Endometrial microvascular endothelial cells (primary cell): ENCODE measurements around the gene SMPD2. TPM values are rescaled to one million over a fixed set of nuclear protein-coding genes. Genes with fewer than 3 reads are reported as not detected.

Experiments used
- in situ Hi-C: cut with HindIII; loops from 2 replicates; pipeline ENCODE4 v1.10.0; 2017; ENCODE audit warnings: low sequenced_read_pairs, low pct_unique_long_range_greater_than_20kb; ENCODE audit errors: inconsistent ontology term
- total RNA-seq: library from RNA; depleted of rRNA; stranded (reverse); fragments of >200 nt; gene quantifications from one replicate; pipeline ENCODE4 v1.2.3, GENCODE V29; 2015; ENCODE audit errors: inconsistent ontology term

The SMPD2 gene
- total RNA-seq, 1 donor from 2014 or later, result 11.8 TPM

GRCh38 chr6:109445382-109445781 lies 4.9 kb downstream of the SMPD2 start:
- in situ Hi-C loops, result no loop called here

- in situ Hi-C loops, result no loop called here
These were observed 5.5 kb downstream of the SMPD2 start for GRCh38 chr6:109446072-109446471.

GRCh38 chr6:109446541-109446940 lies 6.0 kb downstream of the SMPD2 start:
- in situ Hi-C loops, result no loop called here

GRCh38 chr6:109447087-109447486 lies 6.6 kb downstream of the SMPD2 start:
- in situ Hi-C loops, result no loop called here

GRCh38 chr6:109447878-109448555 lies 7.5 kb downstream of the SMPD2 start:
- in situ Hi-C loops, result no loop called here

GRCh38 chr6:109448615-109449014 lies 8.1 kb downstream of the SMPD2 start:
- in situ Hi-C loops, result no loop called here

- in situ Hi-C loops, result no loop called here
These were observed 8.7 kb downstream of the SMPD2 start for GRCh38 chr6:109449064-109449794.

GRCh38 chr6:109449795-109450673 lies 9.5 kb downstream of the SMPD2 start:
- in situ Hi-C loops, result no loop called here

GRCh38 chr6:109450801-109451200 lies 10.3 kb downstream of the SMPD2 start:
- in situ Hi-C loops, result no loop called here

- in situ Hi-C loops, result no loop called here
These were observed 10.9 kb downstream of the SMPD2 start for GRCh38 chr6:109451376-109451775.

GRCh38 chr6:109452181-109452580 lies 11.7 kb downstream of the SMPD2 start:
- in situ Hi-C loops, result no loop called here

GRCh38 chr6:109453156-109453555 lies 12.6 kb downstream of the SMPD2 start:
- in situ Hi-C loops, result no loop called here

- in situ Hi-C loops, result no loop called here
These were observed 13.3 kb downstream of the SMPD2 start for GRCh38 chr6:109453594-109454495.

- in situ Hi-C loops, result no loop called here
These were observed 14.2 kb downstream of the SMPD2 start for GRCh38 chr6:109454496-109455436.

- in situ Hi-C loops, result no loop called here
These were observed 15.1 kb downstream of the SMPD2 start, which contains the start of gene MICAL1 for GRCh38 chr6:109455437-109456110. Gene MICAL1, minus strand, starts transcription at chr6:109455772. Its CDS starts 1,576 bp downstream, at chr6:109454196.

GRCh38 chr6:109456111-109456583 lies 15.6 kb downstream of the SMPD2 start:
- in situ Hi-C loops, result no loop called here
